Kasumi-1 (cell line): ENCODE measurements around the gene ETFB.

Experiments used
- DNase-seq, 2 experiments: peaks; one replicate each; lab custom pipeline; 2025; lab: John Stamatoyannopoulos, UW

ETFB gene

DNA sequence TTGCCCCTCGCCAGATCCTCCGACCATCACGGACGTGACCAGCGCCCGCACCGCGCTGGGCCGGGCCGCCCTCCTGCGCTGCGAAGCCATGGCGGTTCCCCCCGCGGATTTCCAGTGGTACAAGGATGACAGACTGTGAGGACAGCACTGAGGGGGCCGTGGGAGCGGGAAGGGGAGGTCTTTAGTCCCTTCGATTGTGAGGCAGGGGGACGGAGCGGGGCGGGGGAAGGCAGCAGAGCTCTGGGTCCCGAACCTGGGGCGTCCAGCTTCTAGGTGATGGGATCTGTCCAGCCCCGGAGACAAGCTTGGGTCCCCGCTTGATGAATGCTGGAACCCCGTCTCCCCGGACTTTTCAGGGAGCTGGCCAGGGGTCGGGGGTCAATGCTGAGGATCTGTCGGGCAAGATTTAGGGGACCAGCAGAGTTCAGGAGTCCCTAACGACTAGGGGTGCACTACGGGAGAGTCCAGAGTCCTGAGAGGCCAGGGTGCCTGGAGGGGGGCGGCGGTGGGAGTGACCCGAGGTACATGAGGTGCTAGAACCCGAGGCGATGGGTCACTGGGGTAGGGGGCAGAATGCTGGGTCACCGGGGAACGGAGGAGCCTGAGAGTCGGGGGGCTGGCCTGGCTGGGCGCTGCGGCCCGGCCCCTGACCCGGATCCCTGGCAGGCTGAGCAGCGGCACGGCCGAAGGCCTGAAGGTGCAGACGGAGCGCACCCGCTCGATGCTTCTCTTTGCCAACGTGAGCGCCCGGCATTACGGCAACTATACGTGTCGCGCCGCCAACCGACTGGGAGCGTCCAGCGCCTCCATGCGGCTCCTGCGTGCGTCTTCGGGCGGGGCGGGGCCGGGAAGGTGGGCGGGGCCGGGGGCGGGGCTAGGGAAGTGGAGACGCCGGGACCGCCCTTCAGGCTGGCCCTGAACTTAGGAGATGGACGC, 38.9 kb downstream of the ETFB start:
- DNase-seq = peak; percentile 8 to 24

DNA sequence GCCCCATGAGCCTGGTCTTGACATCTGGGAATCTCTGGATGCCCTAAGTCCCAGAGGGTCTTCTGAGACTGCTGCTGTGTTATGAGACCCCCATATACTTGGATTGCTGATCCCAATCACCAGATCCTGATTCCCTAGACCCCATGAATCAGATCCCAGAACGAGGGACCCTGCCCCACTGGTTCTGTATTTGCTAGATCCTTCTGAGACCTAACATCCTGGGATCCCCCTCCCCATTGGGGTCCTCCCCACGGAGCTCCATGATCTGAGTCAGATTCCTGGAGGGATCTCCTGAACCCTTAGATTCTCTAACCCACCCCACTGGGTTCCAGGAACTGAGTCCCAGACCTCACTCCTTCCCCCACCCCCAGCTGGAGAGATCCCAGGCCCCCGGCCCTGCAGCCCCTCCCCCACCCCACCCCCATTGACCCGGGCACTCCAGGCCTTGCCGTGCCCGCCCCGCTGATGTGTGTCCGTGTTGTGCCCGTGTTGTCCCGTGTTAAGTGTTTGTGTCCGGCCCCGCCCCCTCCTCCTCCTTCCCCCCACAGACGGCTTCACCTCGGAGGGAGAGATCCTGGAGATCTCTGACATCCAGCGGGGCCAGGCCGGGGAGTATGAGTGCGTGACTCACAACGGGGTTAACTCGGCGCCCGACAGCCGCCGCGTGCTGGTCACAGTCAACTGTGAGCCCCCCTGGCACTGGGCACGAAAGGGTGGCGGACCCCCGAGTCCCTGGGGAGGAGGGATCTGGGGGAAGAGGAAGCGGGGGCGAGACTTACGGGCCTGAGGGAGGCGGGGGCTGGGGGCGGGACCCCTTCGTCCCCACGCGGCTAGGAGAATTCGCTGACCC, 39.7 kb downstream of the ETFB start:
- no peak for DNase-seq

DNA sequence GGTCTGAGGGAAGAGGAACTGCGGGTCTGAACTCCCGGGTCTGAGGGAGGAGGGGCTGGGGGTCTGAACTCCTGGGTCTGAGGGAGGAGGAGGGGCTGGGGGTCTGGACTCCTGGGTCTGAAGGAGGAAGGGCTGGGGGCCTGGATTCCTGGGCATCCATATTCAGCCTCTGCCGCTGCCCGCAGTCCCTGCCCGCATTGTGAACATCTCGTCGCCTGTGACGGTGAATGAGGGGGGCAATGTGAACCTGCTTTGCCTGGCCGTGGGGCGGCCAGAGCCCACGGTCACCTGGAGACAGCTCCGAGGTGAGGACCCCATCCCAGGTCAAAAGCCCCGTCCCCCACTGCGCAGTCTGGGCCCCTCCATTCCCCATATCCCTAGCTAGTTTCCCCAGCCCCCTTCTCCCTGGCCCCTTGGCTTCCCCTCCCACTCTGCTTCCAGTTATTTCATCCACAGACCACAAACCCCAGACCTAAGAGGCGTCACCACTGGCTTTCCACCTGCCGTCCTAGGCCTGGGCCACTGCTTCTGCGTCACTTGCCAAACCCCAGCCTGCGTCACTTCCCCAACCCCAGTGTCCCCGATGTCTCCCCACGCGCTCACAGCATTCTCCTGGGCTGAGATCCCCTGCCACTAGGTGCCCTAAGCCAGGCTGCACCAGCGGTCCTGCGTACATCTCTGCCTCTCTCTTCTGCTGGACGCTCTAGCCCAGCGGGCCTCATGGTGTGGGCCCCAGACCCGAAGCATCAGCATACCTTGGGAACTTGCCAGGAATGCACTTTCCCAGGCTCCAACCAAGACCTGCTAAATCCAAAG, 40.8 kb downstream of the ETFB start:
- no peak for DNase-seq

DNA sequence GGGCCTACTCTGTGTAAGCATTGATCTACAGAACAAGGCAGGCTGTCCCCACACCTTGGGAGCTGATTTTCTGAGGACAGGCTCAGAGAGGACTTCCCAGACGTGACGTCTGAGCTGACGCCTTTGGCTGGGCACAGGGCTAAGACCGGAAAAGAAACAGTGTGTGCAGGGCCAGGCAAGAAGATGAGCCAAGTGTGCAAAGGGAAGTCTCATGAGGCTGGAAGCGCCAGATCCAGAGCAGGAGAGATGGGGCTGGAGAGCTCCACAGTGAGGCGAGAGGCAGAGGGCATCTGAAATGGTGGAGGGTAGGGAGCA, 42.1 kb downstream of the ETFB start:
- DNase-seq = no peak

DNA sequence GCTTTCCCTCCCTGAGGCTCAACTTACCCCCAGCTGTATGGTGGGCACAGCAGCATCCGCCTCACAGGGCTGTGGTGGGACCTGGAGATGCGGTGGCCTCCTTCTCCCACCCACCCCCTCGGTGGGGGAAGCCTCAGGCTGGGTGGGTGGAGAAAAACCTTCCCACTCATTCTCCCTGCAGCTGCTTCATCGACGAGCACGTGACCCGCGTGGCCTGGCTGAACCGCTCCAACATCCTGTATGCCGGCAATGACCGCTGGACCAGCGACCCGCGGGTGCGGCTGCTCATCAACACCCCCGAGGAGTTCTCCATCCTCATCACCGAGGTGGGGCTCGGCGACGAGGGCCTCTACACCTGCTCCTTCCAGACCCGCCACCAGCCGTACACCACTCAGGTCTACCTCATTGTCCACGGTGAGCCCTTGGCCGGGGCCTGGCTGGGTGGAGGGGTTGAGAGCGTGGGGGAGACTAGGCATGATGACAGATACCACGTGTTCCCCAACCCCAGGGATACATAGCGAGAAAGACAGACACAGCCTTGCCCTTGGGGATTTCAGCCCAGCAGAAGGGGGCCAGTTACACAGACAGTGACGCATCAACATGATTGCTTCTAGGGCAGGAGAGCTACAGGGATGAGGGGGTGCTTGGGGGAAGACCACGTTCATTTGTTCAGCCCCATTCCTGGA, 42.6 kb downstream of the ETFB start:
- DNase-seq = no peak

DNA sequence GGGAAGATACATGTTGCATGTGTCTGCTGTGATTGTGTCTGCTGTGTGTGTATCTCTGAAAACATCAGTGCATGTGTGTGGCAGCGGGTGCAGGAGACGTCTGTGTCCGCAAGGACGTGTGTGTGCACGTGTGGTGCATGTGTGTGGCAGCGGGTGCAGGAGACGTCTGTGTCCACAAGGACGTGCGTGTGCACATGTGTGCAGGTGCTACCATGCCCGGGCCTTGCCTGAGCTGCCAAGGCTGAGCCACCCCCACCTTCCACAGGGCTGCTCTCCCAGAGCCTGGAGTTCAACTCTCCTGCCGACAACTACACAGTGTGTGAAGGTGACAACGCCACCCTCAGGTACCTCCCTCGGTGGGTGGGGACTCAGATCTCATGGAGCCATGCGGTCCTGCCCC, 44.4 kb downstream of the ETFB start:
- DNase-seq = no peak

DNA sequence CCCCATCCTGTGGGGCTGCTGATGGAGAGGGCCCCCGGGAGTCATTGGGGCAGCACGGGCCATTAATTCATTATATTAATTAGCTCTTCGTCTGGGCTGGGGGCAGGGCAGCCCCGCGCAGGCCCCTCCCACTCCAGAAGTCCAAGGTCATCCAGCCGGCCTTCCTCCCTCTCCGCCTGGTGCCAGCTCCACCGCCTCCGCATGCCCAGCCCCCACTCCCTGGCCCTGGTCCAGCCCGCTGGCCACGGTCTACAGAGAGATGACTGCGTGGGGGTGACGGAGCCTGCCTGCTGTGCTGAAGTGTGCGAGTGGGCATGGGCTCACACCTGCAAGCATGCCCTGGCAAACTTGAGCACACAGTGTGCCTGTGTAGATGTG, 45.9 kb downstream of the ETFB start:
- no peak for DNase-seq

DNA sequence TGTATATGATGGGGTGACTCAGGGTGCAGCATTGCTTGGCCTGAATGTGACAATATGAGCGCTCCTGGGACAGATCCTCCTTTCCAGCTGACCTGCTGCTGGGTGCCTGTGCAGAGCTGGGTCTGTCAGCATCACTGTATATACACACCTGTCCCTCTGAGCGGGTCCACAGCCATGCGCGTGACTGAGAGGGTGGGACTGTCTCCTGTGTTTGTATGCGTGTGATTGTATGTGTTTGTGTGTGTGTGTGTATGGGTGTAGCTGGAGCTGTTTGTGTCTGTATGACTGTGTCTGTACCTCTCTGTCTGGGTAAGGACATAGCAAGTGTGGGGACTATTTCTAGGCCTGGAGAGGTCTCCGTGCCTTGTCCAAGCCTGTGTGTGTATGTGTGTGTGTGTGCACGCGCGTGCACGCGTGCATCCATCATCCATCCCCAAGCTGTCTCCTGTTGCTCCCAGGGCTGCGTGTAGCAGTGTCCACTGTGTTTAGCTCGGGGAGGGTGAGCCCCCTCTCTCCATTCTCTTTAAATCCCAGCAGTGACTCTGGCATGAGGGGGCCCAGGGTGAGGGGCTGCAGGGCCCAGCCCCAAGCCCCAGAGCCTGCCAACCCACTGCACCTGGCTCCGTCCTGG, 46.4 kb downstream of the ETFB start:
- DNase-seq = no peak

DNA sequence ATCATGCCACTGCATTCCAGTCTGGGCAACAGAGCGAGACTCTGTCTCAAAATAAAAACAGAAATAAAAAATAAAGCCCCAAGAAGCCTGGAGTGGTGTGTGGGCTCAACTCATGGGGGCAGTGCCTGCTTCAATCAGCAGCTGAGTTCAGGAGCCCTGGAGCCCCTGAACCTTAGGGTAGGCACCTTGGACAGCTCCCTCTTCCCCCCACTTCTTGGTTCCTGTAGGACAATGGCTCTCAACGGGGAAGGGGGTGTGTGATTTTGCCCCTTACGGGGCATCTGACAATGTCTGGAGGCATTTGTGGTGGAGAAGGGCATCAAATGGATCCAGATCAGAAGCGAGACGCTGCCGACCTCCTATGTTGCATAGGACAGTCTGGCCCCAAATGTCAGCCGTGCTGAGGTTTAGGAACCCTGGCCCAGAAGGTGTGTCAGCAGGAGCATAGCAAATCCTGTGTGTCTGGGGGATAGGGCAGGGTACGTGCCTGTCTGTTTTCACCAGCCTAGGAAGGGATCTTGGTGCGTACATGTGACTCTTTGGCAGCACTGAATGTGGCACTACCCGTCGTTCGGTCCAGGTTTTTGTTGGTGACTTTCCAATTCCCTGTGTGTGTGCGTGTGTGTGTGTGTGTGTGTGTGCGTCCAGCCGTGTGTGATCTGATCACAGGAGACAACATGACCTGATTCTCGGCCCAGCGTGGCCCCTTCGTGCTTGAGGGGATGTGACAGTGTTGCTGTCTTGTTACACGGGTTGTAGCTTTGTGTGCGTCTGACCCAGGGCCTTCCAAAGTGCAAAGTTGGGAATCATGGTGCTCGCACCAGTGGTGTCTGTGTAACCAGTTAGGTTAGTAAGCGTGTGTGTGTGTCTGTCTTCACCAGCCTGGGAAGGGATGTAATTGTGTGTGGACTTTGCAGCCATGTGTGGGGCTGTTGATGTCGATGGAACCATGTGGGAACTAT, 47.2 kb downstream of the ETFB start:
- DNase-seq = peak in 1 of 2 experiments; percentile 14

DNA sequence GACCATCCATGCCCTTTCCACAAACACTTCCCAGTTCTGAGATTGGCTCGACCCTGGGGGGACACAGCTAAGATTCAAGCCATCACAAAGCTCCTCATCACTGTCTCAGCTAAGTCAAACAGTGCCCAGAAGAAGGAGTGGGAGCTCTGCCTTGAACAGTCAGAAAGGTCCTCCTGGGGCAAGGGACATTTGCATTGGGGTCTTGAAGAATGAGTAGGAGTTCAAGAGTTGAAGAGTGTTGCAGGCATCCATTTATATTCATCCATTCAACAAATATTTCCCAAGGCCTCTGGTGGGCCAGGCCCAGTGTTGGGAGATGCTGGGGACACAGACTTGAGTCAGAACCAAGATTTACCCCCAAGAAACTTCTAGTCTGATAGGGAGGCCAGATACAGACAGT, 48.2 kb downstream of the ETFB start:
- DNase-seq = no peak

DNA sequence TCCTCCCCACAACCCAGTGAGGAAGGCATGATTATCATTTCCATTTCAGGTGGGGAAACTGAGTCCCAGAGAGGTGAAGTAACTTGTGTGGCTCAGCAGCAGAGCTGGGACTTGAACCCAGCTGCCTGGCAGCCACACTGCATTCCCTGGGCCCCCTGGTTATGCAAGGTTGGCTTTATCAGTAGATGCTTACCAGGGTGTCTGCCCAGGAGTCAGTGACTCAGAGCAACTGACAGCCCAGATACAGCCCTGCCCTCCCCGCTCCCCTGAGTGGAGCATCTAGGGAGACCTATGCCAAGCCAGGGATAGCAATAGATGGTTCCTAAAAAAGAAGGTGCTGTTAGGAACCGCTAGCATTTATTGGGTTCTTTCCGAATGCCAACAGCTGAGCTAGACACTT, 48.8 kb downstream of the ETFB start:
- no peak for DNase-seq

DNA sequence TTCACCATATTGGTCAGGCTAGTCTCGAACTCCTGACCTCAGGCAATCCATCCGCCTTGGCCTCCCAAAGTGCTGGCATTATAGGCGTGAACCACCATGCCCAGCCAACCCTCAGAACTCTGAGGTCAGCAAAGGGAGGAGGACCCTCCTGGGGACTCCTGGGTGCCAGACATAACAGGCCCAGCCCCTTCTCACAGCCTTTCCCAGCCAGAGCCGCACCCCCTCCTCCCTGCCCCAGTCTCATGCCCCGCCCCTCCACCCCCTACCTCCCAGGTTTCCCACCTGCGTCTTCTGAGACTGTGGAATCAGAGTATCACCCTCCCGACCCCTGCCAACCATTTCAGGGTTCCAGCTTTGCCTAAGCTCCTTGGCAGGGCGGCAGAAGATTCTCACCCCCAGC, 49.5 kb downstream of the ETFB start:
- no peak for DNase-seq

DNA sequence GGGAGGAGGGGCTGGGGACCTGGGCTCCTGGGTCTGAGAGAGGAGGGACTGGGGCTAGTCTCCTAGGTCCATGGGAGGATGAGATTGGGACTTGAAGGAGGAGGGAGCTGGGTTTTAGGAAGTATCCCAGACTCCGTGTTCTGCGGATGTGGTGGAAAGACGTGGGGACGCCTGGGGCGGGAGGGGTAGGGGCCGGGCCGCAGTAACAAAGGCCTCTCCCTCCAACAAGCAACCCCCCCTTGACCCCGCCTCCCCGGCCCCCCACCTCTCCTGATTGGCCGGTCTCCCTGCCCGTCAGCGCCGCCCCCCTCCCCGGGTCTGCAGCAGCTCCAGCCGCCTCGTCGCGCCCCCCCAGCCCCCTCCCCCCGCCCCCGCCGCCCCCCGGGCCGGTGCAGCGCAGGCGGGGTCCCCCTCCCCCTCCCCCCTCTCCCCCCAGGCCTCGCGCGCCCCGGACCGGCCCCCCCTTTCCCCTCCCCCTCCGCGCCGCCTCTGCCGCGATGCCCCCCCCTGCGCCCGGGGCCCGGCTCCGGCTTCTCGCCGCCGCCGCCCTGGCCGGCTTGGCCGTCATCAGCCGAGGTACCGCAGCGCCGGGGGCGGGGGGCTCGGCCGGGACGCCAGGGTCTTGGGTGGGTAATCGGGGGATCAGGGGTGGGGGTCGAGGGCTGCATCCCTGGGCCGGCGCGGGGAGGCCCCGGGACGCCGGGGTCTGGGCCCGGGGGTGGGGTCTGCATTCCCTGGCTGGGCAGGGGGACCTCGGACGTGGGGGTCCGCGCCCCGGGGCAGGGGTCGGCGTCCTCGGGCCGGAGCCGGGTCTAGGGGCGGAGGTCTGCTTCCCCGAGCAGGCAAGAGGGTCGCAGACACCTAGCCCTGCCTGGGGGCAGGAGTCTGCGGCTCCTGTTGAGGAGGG, 54.6 kb downstream of the ETFB start, which contains the start of gene IGLON5:
TSS of gene IGLON5 (plus strand) at position 294 of the 907 bp plus-strand sequence. CDS start at position 498, 204 bp downstream.
- no peak for DNase-seq

DNA sequence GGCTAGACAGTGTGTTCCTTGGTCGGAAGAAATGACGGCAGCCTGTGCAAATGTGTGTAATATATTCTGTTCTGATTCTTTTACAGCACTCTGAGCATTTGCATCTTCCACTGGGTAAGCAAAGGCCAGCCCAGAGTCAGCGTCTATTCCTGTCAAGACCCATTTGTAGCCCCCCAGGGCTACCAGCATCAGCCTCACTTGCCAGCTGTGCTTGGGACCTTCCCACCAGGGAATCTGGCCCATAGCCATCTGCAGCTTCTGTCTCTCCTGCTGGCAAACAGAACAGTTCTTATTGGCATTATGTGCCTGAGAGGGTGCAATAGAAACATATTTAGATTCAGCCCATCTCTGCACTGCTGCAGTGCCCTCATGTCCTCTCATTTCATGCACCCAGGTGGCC, 60.7 kb downstream of the ETFB start:
- DNase-seq = no peak

DNA sequence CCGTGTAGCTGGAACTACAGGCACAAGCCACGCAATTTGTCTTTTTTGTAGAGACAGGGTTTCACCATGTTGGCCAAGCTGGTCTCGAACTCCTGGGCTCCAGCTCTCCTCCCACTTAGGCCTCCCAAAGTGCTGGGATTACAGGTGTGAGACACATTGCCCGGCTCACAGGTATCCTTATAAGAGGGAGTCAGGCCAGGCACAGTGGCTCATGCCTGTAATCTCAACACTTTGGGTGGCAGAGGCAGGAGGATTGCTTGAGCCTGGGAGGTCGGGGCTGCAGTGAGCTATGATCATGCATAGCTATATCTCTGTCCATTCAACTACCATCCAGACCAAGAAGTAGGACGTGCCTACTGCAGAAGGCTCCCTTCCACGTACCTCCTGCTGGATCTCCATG, 64.9 kb downstream of the ETFB start:
- DNase-seq = no peak

DNA sequence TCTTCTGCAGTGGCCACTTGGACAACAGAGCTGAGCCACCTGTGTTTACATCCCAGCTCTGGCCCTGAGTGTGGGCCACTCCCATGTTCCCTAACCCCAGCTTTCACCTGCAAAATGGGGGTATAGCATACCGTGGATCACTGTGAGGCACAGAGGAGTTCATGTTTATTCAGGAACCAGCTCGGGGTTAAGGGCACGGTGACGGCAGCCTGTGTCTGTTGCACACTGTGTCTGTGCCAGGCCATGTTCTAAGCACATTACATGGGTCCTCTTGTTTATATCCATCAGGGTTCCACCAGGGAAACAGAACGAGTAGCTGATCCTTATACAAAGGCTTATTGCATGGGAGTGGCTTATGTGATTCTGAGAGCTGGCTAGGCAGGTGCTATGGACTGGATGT, 68.8 kb downstream of the ETFB start:
- DNase-seq = no peak

DNA sequence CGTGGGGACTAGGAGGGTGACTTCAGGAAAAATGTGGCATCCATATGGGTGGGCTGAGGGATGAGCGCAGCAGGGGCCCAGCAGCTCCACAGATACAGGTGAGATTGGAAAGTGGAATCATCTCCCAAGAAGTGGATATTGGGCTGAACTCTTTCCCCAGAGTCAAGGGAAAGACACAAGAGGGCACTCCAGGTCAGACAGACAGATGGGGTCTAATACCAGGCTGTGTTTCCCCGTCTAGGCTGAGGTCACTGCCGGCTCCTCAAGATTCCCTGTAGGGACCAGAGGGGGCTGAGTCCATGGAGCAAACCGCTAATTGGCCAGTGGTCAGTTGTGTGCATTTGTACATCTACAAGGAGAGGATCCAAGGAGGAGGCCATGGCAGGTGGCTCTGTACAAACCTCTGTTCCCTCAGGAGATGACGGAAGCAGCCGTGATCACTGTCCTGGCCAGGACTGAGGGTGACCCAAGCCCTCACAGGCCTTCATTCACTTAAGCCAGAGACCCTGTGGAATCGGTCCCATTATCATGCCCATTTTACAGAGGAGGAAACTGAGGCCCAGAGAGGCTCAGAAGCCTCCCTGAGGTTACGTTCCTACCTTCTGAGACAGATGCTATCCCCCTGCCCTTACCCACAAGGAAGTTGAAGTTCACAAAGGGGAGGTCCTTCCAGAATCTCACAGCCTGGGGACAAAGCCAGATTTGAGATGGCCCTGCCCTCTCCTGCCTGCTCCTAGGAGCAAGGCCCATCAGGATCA, 69.7 kb downstream of the ETFB start:
- peak in 1 of 2 experiments; percentile 34 for DNase-seq
